Measurements from ENCODE around the gene ECHS1. TPM values are rescaled to one million over a fixed set of nuclear protein-coding genes. Genes with fewer than 3 reads are reported as not detected.

Gene ECHS1
- total RNA-seq, 1 donor from 2014 or later, result 106 TPM

GRCh38 chr10:133342942-133343341 lies 30.2 kb downstream of the ECHS1 start:
- no peak overlapping the region for H3K4me3 Mint-ChIP-seq

GRCh38 chr10:133341983-133342382 lies 31.2 kb downstream of the ECHS1 start:
- Mint-ChIP-seq H3K9me3 (no peaks in the 10 kb centered on the region), H3K36me3 (no peaks in the 10 kb centered on the region), H3K4me1 (ENCODE audit: unreplicated experiment) (no peaks in the 10 kb centered on the region), H3K27ac (no peak overlapping the region), H3K27me3 (peaks cover 24% of the 10 kb centered on the region), H3K4me3 (no peak overlapping the region)
- no peak for DNase-seq (ENCODE audit: extremely low spot score, unreplicated experiment)
- TF ChIP-seq CTCF (conservative IDR thresholded peaks at IDR 0.05), result no peak

More at GRCh38 chr10:133342942-133343341, 30.2 kb downstream of the ECHS1 start:
- H3K36me3 Mint-ChIP-seq, result no peaks in the 10 kb centered on the region
- no peaks in the 10 kb centered on the region for H3K4me1 Mint-ChIP-seq (ENCODE audit: unreplicated experiment)
- H3K27me3 Mint-ChIP-seq, result peaks cover 24% of the 10 kb centered on the region
- H3K9me3 Mint-ChIP-seq, result no peaks in the 10 kb centered on the region
- no peak overlapping the region for H3K27ac Mint-ChIP-seq
- no peak for TF ChIP-seq CTCF (conservative IDR thresholded peaks at IDR 0.05)
- no peak for DNase-seq (ENCODE audit: extremely low spot score, unreplicated experiment)

GRCh38 chr10:133339708-133340380 lies 33.3 kb downstream of the ECHS1 start:
- no peak for DNase-seq (ENCODE audit: extremely low spot score, unreplicated experiment)
- peaks cover 24% of the 10 kb centered on the region for H3K27me3 Mint-ChIP-seq
- TF ChIP-seq CTCF (conservative IDR thresholded peaks at IDR 0.05), result no peak
- H3K36me3 Mint-ChIP-seq, result no peaks in the 10 kb centered on the region
- H3K4me1 Mint-ChIP-seq (ENCODE audit: unreplicated experiment), result no peaks in the 10 kb centered on the region
- no peak overlapping the region for H3K27ac Mint-ChIP-seq
- no peak overlapping the region for H3K4me3 Mint-ChIP-seq
- H3K9me3 Mint-ChIP-seq, result no peaks in the 10 kb centered on the region

GRCh38 chr10:133338080-133339071 lies 34.8 kb downstream of the ECHS1 start:
- no peaks in the 10 kb centered on the region for H3K36me3 Mint-ChIP-seq
- H3K27me3 Mint-ChIP-seq, result peaks cover 31% of the 10 kb centered on the region
- H3K9me3 Mint-ChIP-seq, result no peaks in the 10 kb centered on the region
- no peaks in the 10 kb centered on the region for H3K4me1 Mint-ChIP-seq (ENCODE audit: unreplicated experiment)
- TF ChIP-seq CTCF (conservative IDR thresholded peaks at IDR 0.05), result no peak
- no peak overlapping the region for H3K4me3 Mint-ChIP-seq
- H3K27ac Mint-ChIP-seq, result no peak overlapping the region
- no peak for DNase-seq (ENCODE audit: extremely low spot score, unreplicated experiment)

- no peak for TF ChIP-seq CTCF (conservative IDR thresholded peaks at IDR 0.05)
- Mint-ChIP-seq H3K27ac (no peak overlapping the region), H3K27me3 (peaks cover 37% of the 10 kb centered on the region), H3K36me3 (no peaks in the 10 kb centered on the region), H3K9me3 (peaks cover 5% of the 10 kb centered on the region), H3K4me1 (ENCODE audit: unreplicated experiment) (no peaks in the 10 kb centered on the region), H3K4me3 (no peak overlapping the region)
- DNase-seq (ENCODE audit: extremely low spot score, unreplicated experiment), result no peak
Measured at GRCh38 chr10:133337370-133337725, 35.8 kb downstream of the ECHS1 start.
